ENCODE results near the gene USP40.

GRCh38 chr2:233460726-233461441, 105.7 kb downstream of the USP40 start:
- TF ChIP-seq CTCF (IDR thresholded peaks at IDR 0.05; ENCODE audit: borderline replicate concordance, extremely low read depth, low read length, poor library complexity, severe bottlenecking) (no peak), EZH2 (IDR thresholded peaks at IDR 0.05; ENCODE audit: borderline replicate concordance, low read depth, low read length, severe bottlenecking) (no peak)
